ENCODE results near the gene VKORC1.

DNA sequence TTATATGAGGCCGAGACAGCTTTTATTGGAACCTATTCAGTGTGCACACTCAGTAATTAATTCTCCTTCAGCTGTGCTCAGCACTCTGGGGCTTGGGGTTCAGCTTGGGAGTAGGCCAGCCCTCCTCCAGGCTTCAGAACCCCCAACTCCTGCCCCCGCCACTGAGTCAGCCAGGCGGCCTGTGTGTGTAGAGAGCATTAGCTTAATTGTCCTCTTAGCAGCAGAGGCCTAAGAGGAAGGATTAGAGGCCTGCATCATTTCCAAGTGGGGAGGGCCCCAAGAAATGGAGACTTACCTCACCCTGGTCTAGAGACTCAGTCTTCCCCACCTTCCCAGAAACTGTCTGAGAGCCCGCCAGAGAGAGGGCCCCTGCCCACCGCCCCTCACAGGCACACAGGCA is 6.6 kb downstream of the VKORC1 start:
- TF ChIP-seq CTCF (conservative IDR thresholded peaks at IDR 0.05 in 1 of 2, IDR thresholded peaks at IDR 0.05 in 1 of 2; ENCODE audit: low read depth in 1 of 2, low read length in 2 of 2): no peak
- no peak for TF ChIP-seq EZH2 (IDR thresholded peaks at IDR 0.05; ENCODE audit: low read length, missing control alignments)

Data from fibroblast of lung (primary cell).